Ureter (tissue), 1 donor: Measurements from ENCODE around the gene TMEM252. TPM values are rescaled to one million over a fixed set of nuclear protein-coding genes. Genes with fewer than 3 reads are reported as not detected.

Source experiments
- DNase-seq: peaks from one replicate; pipeline ENCODE4 v3.0.0-alpha.2; 2020; ENCODE audit warnings: low spot score
- total RNA-seq: library from RNA; stranded (reverse); gene quantifications from one replicate; pipeline ENCODE4 v1.2.4, GENCODE V29; 2023
- donor health status: DM: yes; HTN: yes; CAD: no.

Gene TMEM252
- total RNA-seq, 1 donor from 2014 or later: not detected

DNA sequence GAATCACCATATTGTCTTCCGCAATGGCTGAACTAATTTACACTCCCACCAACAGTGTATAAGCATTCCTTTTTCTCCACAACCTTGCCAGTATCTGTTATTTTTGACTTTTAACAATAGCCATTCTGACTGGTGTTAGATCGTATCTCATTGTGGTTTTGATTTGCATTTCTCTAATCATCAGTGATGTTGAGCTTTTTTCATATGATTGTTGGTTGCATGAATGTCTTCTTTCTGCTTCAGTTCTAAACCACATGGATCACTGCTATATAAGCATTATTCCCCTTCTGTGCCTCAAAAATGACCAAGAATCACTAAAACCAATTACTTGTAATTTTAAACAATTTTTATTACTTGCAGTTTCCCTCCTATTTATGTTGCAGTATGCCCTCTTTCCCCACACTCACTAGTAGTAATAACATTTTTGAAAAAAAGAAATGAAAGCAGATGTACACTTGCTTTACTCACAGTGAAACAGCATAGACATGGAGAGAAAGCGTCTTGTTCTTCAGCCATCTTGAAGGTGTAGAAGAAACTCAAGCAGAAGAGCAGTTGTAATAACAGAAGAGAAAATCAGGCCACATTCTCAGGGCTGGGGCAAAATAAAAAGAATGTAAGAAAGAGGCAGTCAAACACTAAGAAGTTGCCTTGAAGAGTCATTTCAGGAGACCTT lies 4.5 kb upstream of the TMEM252 start:
- DNase-seq: no peak

DNA sequence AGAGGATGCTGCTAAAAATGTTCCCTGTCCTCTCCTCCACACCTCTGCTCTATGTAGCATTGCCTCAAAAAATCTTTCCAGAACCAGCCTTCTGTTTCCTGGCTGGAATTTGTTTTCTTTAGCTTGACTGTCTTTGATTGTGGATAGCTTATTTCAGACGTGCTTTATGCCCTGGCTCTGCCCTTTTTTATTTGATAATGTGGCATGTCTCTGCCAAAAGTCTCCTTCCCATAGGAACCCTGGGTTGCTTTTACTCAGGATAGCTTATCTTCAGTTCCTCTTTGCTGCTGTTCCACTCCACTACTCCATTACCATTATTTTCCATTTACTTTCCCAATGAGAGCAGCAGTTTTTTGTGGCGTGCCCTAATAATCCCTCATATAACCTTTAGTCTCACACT lies 885 bp upstream of the TMEM252 start:
- no peak for DNase-seq

DNA sequence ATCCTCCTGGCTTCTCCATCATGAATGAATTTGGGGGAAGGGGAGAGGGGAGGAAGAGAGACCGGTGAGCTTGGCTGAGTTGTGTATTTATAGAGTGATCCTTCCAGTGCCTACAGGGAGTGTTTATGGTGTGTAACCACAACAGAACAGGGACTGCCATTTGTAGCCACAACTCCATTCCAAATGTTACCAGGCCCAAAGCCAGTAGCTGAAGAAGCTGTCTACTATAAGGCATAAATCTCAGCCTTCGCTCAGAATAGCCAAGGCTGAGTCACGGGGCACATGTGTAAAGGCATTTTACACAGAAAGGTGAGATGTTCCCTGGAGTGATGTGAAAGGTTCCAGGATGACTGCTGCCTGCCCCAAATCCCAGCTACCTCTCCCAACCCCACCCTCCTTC lies 2.5 kb downstream of the TMEM252 start:
- DNase-seq: no peak

DNA sequence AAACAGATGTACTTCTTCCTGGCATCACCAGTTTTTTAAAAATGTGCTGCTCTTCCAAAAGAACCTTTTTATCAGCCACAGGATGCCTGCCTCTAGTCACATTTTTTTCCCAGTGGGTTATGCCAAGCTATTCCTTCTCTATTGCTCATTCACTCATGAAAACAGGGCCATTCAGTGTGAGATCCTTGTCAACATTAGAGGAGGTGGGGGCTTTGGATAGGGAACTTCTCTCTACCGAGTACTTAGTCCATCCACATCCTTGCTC lies 3.1 kb downstream of the TMEM252 start:
- DNase-seq: no peak

DNA sequence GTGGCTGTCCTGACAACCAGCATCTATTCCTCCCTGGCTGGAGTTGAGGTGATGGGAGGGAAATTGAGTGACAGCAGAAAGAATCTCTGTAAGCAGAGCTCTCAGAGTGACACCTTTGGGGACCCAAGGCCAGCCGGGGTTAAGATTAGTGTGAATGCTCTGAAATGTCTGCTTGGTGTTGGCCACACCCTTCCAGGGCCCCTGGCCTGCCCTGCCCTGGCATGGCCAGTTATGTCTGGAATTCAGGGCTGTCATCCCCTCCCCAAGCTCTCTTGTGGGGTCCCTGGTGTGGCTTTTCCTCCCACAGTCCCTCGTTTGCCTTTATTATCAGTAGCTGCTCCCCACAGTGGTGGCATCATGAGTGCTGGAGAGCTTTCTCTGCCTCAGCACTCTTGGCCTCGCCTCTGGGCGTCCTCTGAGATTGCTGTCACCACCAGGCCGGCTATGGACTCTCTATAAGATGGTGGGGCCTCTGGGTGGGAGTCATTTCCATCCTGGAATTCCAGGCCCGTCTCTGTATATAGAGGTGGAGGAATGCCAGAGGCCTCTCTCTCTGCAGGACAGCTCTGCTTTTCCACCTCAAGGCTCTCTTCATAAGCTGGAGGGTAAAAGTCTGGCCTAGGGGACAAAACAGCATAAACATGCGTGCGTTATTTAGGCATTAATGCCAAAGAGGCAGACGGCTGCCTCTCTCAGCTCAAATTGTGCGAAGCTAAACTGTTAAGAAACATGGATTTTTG lies 3.6 kb downstream of the TMEM252 start:
- DNase-seq: no peak

DNA sequence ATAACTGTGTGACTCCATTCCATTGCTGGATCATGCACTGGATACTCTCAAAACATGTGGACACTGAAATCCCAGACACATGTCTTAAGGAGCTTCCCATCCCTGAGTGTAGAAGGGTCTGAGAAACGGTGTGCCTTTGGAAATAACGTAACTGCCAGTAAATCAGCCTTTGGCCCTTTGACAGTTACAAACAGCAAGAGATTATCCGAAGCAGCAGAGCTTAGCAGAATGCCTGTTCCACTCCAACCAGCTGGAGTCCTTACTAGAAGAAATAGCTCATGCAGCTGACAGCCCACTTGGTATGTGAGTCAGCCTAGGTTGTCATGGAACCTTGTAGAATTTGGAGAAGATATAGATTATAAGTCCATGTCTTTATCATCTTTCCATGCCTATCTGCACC lies 7.0 kb downstream of the TMEM252 start:
- no peak for DNase-seq

DNA sequence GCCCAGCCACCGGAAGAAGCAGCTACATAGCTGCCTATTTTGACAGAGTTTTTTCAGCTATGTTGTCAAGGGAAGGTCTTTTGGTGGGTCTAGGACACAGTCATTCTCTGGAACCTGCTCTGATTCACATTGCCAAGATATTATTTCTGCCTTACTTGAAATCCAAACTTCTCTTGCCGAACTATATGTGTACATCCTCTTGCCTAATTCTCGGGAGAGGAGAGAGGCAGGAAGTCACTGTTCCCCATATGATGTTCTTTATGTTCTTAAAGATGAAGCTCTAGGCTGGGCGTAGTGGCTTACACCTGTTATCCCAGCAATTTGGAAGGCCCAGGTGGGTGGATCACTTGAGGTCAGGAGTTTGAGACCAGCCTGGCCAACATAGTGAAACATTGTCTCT lies 8.6 kb downstream of the TMEM252 start:
- no peak for DNase-seq

DNA sequence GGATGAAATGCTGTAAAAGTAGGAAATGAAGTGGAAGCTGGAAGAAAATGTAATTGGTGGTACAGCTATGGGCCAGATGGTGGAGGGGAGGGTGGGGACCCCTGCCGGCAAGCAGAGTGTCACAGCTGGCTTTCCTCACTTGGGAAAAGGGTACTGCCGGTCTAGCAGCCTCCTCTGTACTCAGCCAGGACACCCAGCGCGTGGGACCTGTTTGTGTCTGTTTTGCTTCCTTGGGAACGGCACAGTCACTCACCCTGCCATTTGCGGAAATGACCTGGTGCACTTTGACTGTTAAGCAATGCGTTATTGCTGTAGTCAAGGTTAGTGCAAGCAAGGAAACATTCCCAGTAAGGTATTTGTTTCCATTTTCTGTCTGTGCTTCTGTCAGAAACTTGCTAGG lies 10.1 kb downstream of the TMEM252 start:
- DNase-seq: peak; percentile 83

DNA sequence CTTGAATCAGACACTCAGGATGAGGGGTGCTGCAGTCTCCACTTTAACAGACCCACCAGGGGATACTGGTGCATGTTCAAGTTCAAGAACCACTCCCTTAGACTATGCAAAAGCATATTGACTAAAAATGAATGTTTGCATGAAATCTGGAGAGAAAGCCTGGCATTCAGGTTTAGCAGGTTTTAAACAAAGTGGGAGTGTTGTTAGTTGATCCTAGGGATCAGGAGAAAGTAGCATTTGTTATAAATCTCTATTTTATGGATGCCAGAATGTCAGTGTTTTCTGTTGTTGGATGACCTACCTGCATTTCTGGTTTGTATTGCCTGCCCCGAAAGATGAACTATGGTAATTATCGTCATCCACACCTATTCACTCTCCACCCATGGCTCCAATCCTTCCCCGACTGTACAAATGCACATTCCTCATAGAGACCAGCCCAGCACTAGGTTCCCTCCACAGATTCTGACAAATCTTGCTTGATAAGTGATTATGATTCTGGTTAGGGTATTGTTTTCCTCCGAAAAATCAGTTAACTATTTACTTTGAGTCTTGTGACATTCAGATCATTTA lies 17.2 kb downstream of the TMEM252 start:
- no peak for DNase-seq

DNA sequence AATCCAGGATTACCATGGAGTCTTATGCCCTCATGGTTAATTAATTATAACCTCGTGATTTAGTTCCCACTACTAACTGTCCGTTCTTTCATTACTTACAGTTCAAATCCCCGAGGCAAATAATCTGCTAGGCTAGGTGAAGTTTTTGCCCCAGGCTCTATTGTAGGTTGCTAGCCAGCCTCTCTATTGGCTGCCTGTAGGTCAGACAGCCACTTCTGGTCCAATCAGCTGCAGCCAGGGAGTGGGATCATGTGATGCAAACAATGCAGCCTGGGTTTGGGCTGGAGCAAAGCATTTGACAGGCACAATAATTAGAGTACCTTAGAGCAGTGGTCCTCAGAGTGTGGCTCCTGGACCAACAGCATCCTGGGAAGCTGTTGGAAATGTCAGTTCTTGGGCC lies 17.7 kb downstream of the TMEM252 start:
- no peak for DNase-seq

DNA sequence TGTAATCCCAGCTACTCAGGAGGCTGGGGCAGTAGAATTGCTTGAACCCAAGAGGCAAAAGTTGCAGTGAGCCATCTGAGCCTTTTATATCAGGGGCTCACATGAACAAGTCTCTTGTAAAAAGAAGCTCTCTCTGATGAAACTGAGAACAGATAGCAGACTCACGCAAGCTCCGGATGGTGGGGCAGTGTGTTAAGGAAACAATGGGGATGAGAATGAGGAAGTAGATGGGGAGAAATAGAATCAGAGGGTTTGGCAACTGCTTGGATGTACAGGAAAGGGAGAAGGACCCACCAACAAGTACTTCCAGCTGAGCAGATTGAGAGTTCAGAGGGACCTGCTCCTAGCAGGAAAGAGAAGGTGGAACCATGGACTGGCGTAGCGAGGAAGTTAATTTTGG lies 18.6 kb downstream of the TMEM252 start:
- no peak for DNase-seq

DNA sequence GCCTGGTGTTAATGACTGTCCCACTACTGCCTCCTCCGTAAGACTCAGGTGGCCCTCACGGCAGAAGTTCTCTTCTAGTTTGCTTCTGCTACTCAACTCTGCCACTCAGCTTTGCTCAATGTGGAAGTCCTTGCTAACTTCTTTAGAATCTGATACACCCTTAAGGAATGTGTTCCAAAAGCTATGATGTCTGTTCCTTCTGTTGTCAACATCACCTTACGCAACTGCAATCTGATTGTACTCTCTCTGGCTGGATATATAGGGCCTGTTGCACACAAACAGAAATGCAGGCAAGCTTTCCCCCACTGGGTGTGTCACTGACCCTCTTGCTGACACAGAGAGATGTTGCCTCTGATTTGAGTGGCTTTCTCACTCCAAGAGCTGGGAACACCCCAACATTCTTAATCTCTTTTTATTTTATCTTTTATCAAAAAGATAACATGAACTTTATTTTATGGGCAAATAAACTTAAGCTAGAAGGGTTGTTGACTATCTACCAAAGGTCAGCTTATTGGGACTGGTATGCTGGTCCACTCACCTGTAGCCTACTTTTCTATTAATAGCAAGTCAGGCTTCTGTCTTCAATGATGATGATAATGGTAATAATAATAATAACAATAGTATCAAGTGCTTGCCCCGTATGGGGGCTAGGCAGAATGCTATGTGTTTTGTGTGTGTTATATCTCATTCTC lies 25.2 kb downstream of the TMEM252 start:
- no peak for DNase-seq

DNA sequence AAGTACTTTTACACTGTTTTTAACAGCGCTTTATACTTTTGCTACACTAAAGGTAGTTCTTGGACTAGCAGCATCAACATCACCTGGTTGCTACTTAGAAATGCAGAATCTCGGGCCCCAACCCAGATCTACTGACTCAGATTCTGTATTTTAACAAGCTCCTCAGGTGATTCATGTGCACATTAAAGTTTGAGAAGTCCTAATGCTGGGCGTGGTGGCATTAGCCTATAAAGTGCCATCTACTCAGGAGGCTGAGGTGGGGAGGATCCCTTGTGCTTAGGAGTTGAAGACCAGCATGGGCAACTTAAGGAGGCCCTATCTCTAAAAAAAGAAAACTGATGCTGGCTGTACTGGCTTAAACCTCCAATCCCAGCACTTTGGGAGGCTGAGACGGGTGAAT lies 26.7 kb downstream of the TMEM252 start:
- no peak for DNase-seq

DNA sequence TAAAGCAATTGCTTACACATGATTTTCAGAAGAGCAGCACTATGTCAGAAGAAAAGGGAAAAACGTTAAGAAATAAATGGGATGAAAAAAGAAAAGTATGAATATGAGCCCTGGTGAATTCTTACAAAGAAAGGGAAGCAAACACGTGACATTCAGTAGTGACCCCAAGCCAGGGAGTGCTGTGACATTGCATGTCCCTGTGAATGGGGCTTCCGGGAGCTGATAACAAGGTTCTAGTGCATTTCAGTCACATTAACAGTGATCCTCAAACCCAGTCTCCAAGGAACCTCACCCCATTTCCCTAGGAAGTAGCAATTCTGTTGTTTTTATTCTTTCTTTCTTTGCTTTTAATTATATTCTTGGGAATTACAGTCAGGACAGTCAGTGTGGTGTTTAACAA lies 27.3 kb downstream of the TMEM252 start:
- DNase-seq: no peak

DNA sequence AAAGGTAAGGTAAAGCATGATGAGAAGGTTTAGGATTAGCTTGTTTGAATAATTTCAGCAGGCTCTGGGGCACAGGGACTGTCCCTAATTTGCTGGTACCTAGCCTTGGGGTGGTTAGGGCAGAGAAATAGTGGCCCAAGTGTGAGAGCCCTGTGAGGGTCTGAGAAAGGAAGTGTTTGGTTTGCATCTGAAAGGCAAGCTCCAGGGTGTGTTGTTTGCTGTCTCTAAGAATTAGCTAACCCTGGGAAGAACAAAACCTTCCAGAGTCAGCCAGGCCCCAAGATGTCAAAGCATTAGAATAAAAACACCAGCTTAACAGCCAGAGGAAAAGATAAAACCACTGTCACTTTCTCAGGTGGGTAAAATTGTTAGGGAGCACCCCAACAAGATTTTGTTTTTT lies 31.0 kb downstream of the TMEM252 start:
- no peak for DNase-seq

DNA sequence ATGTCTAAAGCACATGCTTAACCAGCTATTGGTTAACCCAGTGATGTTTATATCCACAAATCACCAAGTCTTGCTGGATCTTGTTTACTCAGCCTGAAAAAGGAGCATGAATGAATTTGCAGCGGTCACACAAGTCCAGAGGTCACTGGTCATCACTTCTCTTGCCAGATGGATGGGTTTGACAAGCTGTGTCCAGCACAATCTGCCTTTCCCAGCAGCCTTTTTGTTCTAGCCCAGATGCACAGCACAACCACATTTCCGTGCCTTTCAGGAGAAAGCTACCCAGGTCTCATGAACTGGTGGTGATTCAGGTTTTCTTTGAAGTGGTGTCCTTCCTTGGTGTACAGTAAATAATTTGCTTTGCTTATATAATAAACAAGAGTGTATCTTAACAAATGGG lies 32.1 kb downstream of the TMEM252 start:
- DNase-seq: no peak

DNA sequence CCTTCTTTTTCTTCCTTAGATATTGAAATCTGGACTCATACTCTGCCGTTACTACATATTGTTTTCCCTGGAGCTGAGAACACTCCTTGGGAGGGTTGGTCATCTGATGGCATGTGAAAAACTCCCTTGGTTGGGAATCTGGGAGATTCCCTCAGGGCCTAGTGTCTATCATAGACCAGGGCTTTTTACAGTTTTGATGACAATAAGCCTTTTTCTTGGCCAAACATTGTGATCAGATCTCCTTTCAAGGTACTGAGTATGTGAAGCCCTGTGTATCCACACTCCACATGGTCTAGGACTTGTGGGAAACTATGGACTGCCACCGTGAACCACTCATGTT lies 32.9 kb downstream of the TMEM252 start:
- DNase-seq: no peak

DNA sequence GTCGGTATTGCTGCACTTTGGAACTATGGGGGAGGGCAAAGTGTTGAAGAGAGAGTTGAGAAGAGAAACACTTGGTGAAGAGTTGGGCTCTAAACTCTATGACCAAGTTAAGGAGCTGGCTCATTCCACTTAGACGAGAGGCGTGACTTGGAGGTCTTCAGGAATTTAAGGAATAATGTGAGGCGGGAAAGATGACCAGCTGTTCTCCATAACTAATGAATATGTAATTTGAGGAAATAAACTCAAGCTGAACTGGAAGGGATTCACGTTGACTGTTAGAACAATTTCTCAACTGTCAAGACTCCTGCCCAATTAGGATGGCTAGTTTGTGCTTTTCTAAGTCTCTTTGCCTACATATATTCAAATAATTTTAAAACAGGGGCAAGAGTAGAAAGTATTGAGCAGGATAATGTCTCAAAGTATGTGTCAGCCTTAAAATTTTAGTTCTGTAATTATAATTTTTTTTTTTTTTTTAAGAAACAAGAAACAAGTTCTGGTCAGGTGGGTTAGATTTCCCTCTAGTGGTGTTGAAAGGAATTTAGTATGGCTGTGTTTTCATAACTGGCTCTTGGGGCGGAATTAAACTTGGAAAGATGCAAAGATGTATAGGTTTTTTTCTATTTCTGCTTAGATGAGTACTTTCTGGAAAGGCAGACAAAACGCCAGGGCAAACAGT lies 33.4 kb downstream of the TMEM252 start:
- DNase-seq: no peak

DNA sequence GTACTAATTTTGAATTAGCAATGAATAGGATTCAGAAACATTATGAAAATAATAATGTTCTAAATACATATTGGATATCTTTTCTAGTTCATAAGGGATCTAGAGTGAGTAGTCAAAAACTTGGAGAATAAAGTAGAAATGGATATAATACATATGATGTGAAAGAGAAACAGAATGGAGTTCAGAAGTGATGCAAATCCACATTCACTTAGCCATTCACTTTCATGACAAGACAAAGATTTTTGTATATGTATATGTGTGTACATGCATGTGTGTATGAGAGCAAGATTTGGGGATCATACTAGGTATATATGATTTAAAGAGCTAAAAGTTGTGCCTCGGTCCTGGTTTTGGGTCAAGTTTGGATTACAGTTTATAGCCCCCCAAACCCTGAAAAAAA lies 34.1 kb downstream of the TMEM252 start:
- no peak for DNase-seq

DNA sequence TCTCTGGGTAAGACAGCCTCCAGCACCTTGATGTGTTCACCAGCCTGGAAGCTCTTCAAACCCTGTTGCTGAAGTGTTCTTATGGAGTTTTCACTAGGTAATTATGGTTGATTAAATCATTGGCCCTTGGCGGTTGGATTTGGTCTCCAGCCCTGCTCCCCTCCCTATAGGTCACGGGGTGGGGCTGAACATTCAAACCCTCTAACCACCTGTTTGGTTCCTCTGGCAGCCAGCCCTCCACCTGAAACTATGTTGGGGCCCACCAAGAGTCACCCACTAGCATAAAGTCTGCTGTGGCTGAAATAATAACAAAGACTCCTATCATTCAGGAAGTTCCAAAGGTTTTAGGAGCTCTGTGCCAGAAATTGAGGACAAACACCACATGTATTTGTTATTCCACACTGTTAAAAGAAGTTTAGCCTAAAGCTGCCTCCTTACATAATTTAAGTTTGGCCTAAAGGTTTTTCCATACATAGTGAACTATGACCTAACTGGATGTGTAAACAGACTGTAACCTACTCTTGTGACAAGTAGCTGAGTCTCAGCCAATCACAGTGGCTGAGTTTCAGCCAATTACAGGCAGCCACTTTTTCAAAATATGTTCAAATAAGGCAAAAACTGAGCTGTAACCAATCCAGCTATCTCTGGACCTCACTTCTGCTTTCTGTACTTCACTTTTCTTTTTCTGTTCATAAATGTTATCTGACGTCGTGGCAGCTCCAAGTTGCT lies 34.8 kb downstream of the TMEM252 start:
- DNase-seq: no peak

DNA sequence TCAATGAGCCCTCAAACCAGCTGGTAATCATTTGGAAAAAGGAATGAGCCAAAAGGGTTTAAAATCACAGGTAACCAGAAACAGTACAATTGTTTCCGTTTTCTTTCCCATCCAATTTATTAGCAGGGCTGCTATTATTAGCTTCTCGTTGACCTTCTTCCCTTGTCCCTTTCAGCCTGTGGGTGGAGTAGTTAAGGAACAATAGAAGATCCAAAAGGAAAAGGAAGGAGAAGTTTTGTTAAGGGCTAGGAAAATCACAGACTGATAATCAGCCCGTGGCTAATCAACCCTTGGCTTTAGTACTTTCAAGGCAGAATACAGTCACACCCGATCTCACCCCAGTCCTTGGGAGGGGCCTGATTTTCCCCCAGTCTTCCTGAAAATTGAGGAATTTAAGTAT lies 38.4 kb downstream of the TMEM252 start:
- DNase-seq: no peak
